HG02973 (cell line): ENCODE measurements around the gene CCDC170.
"Not testable (repeated sequence)": the region's sequence is repeated elsewhere in the genome, so short reads cannot be mapped to it uniquely, and the experiment has no call there.

Experiments
- ATAC-seq: cut with Tn5 transposase; IDR thresholded peaks from one replicate; pipeline ENCODE4 v1.9.1; 2021; ENCODE audit warnings: moderate library complexity; ENCODE audit not compliant: unreplicated experiment

The CCDC170 gene

DNA sequence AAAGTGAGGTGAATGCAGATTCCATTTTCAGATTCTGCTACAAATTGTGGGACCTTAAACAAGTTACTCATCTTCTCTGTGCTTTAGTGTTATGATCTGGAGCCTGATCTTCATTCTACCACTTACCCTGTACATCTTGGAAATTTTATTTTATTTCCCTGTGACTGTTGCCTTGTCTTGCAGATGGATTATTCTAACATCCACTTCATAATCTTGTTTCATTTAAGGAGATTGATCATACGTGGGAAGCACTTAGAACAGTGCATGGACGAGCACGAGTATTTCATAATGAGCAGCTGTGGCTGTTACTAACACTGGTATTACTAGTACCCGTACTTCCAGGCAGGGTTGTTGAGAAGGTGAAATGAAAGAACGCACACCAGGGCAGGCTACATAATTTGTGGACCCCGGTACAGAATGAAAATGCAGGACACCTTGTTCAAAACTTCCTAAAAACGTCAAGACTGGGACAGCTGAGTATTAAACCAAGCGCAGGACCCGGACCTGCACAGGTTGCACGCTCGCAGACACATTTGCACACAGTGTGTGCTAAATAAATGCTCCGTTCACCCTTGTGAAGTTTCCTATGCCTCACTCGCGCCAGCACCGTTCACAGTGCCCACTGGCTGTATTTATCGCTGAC, 535 bp upstream of the CCDC170 start:
- ATAC-seq = no peak

GRCh38 chr6:151494235-151494935, 568 bp downstream of the CCDC170 start:
- ATAC-seq = no peak

GRCh38 chr6:151494936-151495320, 1.1 kb downstream of the CCDC170 start:
- ATAC-seq = no peak

DNA sequence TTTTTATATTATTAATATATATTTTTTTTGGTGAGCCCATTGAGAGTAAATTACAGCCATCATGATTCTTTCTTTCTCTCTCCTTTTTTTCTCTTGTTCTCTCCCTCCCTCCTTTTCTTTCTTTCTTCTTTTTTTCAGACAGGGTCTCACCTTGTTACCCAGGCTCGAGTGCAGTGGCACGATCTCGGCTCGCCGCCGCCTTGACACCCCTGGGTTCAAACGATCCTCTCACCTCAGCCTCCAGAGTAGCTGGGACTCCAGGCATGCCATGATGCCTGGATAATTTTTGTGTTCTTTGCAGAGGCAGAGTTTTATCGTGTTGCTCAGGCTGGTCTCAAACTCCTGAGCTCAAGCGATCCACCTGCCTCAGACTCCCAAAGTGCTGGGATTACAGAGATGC, 1.6 kb downstream of the CCDC170 start:
- ATAC-seq = no peak

- ATAC-seq = peak; percentile 38
Observed at GRCh38 chr6:151497905-151498304, 4.1 kb downstream of the CCDC170 start.

- ATAC-seq = peak; percentile 68
Observed at GRCh38 chr6:151498327-151498726, 4.5 kb downstream of the CCDC170 start.

DNA sequence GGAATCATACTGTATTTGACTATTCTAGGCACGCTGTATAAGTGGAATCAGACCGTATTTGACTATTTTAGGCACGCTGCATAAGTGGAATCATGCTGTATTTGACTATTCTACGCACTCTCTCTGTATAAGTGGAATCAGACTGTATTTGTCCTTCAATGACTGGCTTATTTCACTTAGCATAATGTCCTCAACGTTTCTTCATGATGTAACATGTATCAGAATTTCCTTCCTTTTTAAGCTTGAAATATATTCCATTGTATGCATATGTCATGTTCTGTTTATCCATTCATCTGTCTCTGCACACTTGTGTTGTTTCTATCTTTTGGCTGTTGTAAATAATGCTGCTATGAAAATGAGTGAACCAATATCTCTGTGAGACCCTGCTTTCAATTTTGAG, 5.7 kb downstream of the CCDC170 start:
- no peak for ATAC-seq

DNA sequence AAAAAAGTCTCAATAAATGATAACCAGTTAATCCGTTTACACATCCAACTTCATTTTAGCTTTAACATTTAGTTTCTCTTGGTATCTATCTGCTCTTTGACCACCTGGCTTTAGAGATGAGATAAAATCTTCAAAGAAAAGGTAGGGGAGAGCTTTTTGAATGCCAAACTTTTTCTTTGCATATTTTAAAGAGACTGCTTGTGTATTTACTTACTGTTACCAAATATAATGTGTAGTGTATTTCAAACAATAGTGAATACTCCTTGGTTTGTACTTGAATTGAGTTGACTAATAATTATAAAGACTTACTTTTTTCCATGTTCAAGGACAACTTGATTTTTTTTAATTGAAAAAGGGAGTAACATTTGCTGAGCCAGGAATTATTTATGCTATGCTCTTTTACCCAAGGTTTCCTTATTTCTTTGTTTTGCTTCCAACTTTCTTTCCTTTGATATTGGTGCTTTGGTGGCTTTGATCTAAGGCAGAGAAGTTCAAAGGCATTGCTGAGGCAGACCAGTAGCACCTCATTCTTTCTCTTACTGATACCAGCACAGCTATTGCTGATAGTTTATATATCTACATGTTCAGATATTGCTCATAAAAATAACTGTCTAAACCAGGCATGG, 7.8 kb downstream of the CCDC170 start:
- ATAC-seq = no peak

DNA sequence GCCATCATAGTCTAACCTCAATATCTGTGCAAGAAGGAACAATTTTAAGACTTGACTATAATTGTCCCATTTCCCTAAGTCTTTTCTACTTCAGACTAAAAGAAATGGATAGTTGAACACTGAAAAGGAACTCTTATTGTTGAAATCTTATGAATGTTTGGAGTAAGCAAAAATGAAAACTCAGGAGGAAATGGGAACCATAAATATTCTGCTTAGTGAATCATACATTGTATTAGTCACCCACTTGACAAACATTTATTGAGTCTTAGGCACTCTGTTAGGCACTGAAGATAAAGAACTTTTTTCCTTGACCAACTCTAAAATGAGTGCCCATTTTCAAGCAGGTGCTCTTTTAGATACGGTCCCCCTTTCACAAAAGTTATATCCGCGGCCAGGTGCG, 8.7 kb downstream of the CCDC170 start:
- ATAC-seq = no peak

GRCh38 chr6:151506761-151507160, 12.9 kb downstream of the CCDC170 start:
- ATAC-seq = no peak

GRCh38 chr6:151509048-151509447, 15.2 kb downstream of the CCDC170 start:
- ATAC-seq = no peak

GRCh38 chr6:151512481-151512880, 18.7 kb downstream of the CCDC170 start:
- no peak for ATAC-seq

DNA sequence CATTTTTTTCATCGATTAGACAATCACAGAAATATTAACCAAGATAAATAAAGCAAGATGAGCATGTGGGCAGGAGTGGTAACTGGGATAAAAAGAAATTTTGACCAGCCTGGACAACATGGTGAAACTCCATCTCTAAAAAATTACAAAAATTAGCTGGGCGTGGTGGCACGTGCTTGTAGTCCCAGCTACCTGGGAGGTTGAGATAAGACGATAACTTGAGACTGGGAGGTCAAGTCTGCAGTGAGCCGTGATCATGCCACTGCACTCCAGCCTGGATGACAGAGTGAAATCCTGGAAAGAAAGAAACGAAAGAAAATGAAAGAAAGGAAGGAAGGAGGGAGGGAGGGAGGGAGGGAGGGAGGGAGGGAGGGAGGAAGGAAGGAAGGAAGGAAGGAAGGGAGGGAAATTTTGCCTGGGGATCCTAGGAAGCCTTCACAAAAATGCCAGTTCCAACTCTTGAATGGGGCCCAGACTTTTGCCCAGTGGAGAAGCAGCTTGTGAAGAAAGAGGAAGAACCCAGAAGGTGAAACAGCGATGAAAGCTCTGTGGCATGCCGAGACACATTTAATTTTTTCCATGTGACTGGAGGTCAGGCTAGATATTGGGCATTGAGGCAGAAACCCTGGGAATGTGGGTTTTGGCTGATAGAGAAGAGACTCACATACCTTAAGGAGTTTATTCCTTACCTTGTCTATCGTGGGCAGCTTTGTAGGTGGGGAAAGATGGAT, 20.3 kb downstream of the CCDC170 start:
- no peak for ATAC-seq

- ATAC-seq = not testable (repeated sequence)
Observed at GRCh38 chr6:151518992-151519391, 25.2 kb downstream of the CCDC170 start.

- no peak for ATAC-seq
Observed at GRCh38 chr6:151523034-151523433, 29.2 kb downstream of the CCDC170 start.

DNA sequence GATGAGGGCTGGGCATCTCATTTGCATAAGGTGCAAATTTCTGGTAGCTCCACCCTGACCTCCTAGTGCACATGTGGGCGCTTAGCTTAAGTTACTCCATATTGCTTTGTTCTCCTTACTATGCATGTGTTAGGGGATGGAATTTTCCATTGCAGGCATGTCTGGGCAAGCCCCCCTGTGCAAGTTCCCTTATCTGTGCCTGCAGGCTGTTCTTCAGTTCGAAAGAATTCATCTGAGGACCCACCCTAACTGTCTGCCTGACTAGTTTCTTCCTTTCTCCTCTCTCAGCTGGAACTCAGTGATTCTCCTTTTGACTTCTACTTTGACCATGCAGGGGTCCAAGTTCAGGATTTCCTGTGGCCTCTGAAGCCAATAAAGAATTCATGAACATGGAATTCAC, 30.2 kb downstream of the CCDC170 start:
- no peak for ATAC-seq

DNA sequence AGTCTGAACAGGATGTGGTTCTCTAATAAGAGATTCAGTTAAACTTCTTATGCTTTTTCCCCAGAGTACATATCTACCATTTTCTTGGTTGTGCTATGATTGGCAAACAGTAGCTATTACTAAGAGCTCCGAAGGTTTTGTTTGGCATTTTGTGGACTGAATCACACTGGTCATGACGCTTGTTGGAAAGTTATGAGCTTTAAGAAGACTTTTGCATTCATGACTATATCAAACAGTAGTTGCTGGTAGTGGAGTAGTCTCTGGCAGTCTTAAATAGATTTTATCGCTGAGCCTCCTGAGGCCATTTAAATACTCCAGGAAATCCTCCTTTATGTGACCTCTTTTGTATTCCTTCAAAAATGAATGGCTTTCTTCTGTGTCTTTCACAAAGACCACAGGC, 40.8 kb downstream of the CCDC170 start:
- no peak for ATAC-seq

DNA sequence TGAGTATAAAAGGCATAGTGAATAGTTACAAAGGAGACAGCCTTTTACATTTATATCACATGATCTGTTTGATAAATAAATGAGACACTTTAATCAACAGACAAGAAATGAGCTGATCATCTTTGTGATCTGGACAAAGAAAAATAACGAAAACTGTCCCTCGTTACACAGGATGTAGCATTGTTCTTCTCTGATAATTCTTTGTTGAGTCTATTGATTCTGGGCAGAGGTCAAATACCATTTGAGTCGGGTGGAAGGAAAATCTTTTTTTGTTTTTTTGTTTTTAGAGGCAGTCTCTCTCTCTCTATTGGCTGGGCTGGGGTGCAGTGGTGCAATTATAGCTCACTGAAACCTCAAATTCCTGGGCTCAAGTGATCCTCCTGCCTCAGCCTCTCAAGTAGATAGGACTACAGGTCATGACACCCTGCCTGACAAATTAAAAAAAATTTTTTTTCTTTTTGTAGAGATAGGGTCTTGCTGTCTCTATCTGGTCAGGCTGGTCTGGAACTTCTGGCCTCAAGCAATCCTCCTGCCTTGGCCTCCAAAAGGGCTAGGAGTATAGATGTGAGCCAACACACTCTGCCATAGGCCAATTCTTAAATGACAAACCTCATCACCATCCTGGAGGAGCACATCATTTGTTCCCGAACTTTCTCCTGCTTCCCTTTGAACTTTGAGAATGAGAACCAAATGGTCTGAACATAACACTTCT, 41.8 kb downstream of the CCDC170 start:
- ATAC-seq = no peak

DNA sequence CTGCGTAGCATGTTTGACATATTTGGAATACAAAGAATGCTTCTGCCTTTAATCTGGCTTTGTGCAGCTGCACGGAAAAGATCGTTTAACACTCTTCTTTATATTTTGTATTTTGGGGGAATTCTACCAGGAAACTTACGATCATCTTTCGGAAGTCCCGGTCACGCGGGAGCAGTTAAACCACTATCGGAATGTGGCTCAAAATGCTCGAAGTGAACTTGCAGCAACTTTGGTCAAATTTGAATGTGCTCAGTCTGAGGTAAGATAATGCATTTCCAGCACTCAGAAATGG, 42.3 kb downstream of the CCDC170 start:
- ATAC-seq = no peak

DNA sequence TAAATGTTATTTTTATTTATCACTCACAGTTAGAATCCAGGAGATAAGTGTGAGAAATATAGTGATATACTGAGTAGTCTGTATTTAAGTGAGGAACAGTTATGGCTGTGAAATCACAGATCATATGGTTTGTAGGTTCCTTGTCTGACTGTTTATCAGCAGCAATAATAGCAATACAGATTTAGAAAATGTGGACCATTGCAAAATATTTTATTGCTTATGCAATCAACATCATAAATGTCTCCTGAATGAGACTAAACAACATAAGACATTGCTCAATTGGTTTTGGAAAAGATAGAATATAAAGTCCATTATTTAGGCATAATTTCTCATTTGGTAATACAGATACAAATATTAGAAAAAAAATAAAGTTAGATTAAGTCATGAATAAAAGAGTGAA, 43.7 kb downstream of the CCDC170 start:
- no peak for ATAC-seq

GRCh38 chr6:151539506-151540268, 45.9 kb downstream of the CCDC170 start:
- ATAC-seq = no peak
